ENCODE data around the gene GRIK1.

GRIK1 gene

DNA sequence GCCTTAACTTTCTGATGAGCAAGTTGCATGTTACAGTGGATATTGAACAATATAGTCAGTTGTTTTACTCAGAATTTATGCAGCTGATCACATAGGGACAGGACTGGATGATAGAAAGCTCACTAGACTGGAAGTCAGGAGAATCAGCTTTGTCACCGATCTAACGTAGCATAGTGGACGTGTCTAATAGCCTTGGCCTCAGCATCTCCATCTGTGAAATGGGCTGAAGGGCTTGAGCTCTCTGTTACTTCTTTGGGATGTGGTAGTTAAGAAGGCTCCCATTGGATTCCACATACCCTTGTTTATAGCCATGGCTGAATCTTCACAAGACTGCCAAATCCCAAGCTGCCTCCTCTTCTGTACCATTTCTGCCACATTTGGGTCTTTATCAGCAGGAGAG lies 190.6 kb downstream of the GRIK1 start:
- no peak overlapping the region for H3K4me3 ChIP-seq (ENCODE audit: low read depth, low read length)
- TF ChIP-seq, protein P1, sequence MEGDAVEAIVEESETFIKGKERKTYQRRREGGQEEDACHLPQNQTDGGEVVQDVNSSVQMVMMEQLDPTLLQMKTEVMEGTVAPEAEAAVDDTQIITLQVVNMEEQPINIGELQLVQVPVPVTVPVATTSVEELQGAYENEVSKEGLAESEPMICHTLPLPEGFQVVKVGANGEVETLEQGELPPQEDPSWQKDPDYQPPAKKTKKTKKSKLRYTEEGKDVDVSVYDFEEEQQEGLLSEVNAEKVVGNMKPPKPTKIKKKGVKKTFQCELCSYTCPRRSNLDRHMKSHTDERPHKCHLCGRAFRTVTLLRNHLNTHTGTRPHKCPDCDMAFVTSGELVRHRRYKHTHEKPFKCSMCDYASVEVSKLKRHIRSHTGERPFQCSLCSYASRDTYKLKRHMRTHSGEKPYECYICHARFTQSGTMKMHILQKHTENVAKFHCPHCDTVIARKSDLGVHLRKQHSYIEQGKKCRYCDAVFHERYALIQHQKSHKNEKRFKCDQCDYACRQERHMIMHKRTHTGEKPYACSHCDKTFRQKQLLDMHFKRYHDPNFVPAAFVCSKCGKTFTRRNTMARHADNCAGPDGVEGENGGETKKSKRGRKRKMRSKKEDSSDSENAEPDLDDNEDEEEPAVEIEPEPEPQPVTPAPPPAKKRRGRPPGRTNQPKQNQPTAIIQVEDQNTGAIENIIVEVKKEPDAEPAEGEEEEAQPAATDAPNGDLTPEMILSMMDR (IDR thresholded peaks at IDR 0.05; ENCODE audit: low read depth, low read length), result no peak

DNA sequence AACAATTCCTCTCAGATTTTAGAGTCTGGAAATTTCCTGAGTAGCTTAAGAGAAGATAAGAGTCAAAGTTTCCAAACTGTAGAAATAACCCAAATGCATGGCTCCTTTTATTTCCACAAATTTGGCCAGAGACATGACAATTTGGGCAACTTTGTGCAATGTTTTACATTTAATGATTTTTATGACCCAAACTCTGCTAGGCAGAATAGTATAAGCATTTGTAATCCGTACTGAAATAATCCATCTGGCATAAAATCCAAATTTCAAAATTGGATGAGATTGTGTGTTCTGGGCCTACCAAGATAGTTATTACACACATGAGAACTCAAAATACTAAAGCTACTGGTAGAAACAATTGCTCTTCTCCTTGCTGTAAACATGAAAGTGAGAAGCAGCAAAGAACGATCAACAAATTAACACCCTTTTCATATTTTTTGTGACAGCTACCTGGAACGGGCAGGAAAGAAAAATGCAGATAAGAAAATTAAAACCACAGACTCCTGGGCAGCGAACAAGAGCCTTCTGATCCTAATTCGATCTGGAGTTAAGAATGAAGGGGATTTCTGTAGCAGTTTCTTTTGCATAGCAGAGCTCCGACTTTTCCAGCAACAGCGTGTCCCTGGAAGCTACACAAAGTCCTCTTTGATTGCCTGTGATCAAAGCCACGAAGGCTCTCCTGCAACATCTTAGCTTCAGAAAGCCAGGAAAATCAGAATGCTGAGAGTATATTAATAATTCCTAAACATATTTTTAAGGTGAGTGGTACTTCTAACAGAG lies 191.2 kb downstream of the GRIK1 start:
- TF ChIP-seq, protein P1 (IDR thresholded peaks at IDR 0.05; ENCODE audit: low read depth, low read length), result no peak
- no peak overlapping the region for H3K4me3 ChIP-seq (ENCODE audit: low read depth, low read length)

DNA sequence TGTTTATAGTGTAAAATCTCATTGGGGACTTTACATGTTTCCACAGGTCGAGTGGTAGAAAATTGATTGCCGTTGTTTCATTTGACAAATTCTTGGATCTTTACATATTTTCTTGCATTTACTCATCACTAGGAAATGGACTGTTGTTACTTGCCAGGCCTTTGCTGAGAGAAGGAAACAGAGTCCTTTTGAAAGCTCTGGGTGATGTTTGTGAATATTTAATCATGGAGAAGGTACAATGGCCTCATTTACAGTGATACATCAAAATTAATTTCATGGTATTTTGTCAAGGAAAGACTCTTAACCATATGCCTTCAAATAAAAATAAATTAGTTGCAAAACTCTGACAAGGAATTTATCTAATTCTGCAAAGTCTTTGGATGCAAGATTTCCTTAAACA lies 198.0 kb downstream of the GRIK1 start:
- TF ChIP-seq, protein P1 (IDR thresholded peaks at IDR 0.05; ENCODE audit: low read depth, low read length), result no peak
- no peak overlapping the region for H3K4me3 ChIP-seq (ENCODE audit: low read depth, low read length)

DNA sequence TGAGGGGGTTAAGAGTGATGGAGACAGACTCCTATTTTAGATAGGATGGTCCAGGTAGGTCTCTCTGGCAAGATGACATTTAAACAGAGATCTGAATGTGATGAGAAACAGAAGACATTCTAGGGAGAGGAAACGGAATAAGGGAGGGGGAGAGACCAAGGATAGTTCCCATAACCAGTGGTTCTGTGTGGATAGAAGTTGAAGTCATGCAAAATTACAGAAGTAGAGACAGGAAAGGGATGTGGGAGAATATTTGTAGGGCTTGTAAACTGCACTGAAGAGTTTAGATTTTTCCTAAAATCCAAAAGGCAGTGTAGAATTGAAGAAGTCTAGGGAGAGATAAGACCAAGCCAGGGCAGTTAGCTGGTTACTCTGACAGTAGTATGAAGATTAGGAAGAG lies 200.6 kb downstream of the GRIK1 start:
- TF ChIP-seq, protein P1 (IDR thresholded peaks at IDR 0.05; ENCODE audit: low read depth, low read length), result no peak
- H3K4me3 ChIP-seq (ENCODE audit: low read depth, low read length), result no peak overlapping the region

DNA sequence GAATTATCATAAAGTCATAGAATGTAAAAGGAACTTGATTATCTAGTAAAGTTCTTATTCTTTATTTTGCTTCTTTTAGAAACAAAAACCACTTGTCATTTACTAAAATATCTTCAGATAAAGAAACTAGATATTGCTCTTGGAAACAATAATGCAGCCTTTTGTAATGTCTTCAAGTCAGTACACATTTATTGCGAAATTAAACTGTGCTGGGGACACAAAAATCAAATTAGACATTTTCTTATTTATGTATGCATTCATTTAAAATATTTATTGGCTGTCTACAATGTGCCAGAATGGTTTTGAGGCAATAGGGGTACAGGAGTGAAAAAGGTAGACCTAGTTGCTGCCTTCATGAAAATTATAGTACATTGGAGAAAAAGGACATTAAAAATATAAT lies 201.1 kb downstream of the GRIK1 start:
- TF ChIP-seq, protein P1 (IDR thresholded peaks at IDR 0.05; ENCODE audit: low read depth, low read length), result no peak
- no peak overlapping the region for H3K4me3 ChIP-seq (ENCODE audit: low read depth, low read length)

DNA sequence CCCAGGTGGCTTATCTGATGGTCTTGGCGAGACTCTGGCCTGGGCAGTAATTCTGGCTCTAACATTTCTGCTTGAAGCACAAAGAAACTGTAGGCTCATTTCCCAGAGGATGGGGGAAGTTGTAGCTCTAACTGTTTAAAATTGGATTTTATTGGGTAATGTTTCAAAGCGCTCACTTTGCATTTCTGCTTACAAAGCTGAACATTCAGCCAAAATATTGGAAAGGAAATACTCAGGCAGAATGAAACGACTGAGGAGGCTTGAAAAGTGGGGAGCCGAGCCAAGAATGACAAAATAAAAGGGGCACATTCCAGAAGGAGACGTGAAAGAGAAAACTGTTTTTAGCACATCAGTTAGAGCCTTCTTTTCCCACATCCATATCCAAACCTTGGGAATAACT lies 202.6 kb downstream of the GRIK1 start:
- TF ChIP-seq, protein P1 (IDR thresholded peaks at IDR 0.05; ENCODE audit: low read depth, low read length), result no peak
- no peak overlapping the region for H3K4me3 ChIP-seq (ENCODE audit: low read depth, low read length)

DNA sequence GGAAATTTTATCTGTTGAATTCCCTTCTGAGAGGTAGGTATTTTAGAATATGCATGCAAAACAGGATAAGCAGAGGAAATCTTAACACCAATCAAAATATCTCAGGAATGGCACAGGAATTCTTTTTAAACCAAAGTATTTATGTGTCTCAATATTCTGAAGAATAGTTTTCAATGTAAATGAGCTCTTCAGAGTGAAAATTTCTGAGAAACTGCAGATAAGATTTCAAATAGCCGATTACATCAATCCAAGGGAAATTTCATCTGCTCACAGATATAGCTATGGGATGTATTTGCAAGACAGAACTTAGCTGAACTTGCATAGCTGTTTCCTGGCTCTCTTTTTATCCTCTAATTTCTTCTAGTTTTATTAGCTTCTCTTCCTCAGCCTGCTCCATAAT lies 209.5 kb downstream of the GRIK1 start:
- H3K4me3 ChIP-seq (ENCODE audit: low read depth, low read length), result no peak overlapping the region
- TF ChIP-seq, protein P1 (IDR thresholded peaks at IDR 0.05; ENCODE audit: low read depth, low read length), result no peak

All from WI38 (cell line).